HepG2 (cell line): ENCODE results near the gene PEA15. TPM values are rescaled to one million over a fixed set of nuclear protein-coding genes. Genes with fewer than 3 reads are reported as not detected.

Experiments used
- ATAC-seq: fragments of 200-7000 bp; cut with Tn5 transposase; 3 replicates; pipeline ENCODE4 v1.9.1; 2020; ENCODE audit warnings: mild to moderate bottlenecking, moderate library complexity
- BruUV-seq: library from RNA; stranded (reverse); fragments of 400-500 nt; replicated peaks from 2 replicates; lab custom pipeline; 2021; lab: Mats Ljungman, UMichigan
- CTCF ChIA-PET: fragments of 300-600 bp; formaldehyde crosslinking; extraction: SDS; loops from one replicate; lab custom pipeline; 2021; ENCODE audit warnings: low total read pairs, inconsistent platforms, low intra/inter-chr PET ratio; lab: Yijun Ruan, JAX
- POLR2A ChIA-PET: fragments of 350-600 bp; sonication (Branson Sonifier 250); formaldehyde crosslinking; loops from one replicate; lab custom pipeline; 2020; ENCODE audit warnings: antibody characterized with exemption, inconsistent platforms; lab: Yijun Ruan, JAX
- DNase-seq: peaks from one replicate; pipeline ENCODE4 v3.0.0-alpha.2; 2015; ENCODE audit warnings: low spot score
- FAIRE-seq: peaks from 3 replicates; lab custom pipeline; 2011; peaks lifted over from hg19 to GRCh38; lab: Jason Lieb, UNC
- H2AFZ ChIP-seq: one replicate; pipeline ENCODE4 v1.6.1; 2011; ENCODE audit warnings: low read length, inconsistent platforms
- H3K27ac ChIP-seq: fragments of 300-600 bp; 3 replicates; pipeline ENCODE4 v1.8.0; 2011; ENCODE audit warnings: mixed run types, mild to moderate bottlenecking, mixed read lengths, low read length, inconsistent platforms; ENCODE audit not compliant: insufficient read depth; ENCODE audit errors: extremely low read length
- H3K27me3 ChIP-seq, 2 experiments: fragments of 200-600 bp in 1 of 2; 2 replicates in 1 of 2; 3 replicates in 1 of 2; pipeline versions ENCODE4 v1.6.0 to v1.8.0; 2011; ENCODE audit warnings: low read length in 2 of 2, mild to moderate bottlenecking in 2 of 2, moderate library complexity in 2 of 2, inconsistent platforms in 1 of 2; ENCODE audit not compliant: insufficient read depth in 2 of 2, control insufficient read depth in 1 of 2
- H3K36me3 ChIP-seq, 2 experiments: fragments of 200-600 bp in 1 of 2; replicated peaks in 1 of 2; 2 replicates in 1 of 2; 3 replicates in 1 of 2; pipeline versions ENCODE4 v1.5.1 to v1.8.0; 2011; ENCODE audit warnings: low read length in 2 of 2, inconsistent platforms in 1 of 2; ENCODE audit not compliant: insufficient read depth in 2 of 2, control insufficient read depth in 1 of 2
- H3K4me1 ChIP-seq: 2 replicates; pipeline ENCODE4 v1.5.1; 2012; ENCODE audit warnings: low read length, inconsistent platforms; ENCODE audit not compliant: insufficient read depth
- H3K4me2 ChIP-seq: 2 replicates; pipeline ENCODE4 v1.6.0; 2011; ENCODE audit warnings: low read depth, low read length, inconsistent platforms
- H3K4me3 ChIP-seq, 3 experiments: fragments of 200-600 bp in 1 of 3; sonication (generic), shearing (Covaris generic) in 1 of 3; replicated peaks in 1 of 3; 2 replicates each; pipeline ENCODE4 v1.5.1; 2011 to 2016; ENCODE audit warnings: low read length in 3 of 3, inconsistent platforms in 2 of 3, low read depth in 2 of 3, mild to moderate bottlenecking in 2 of 3, control low read depth in 1 of 3, mixed read lengths in 1 of 3; ENCODE audit not compliant: insufficient read depth in 1 of 3
- H3K79me2 ChIP-seq: one replicate; pipeline ENCODE4 v1.6.1; 2011; ENCODE audit warnings: low read length, inconsistent platforms; ENCODE audit not compliant: insufficient read depth
- H3K9ac ChIP-seq: 2 replicates; pipeline ENCODE4 v1.6.0; 2011; ENCODE audit warnings: mild to moderate bottlenecking, low read depth, low read length, inconsistent platforms; ENCODE audit not compliant: insufficient read depth
- H3K9me3 ChIP-seq: 2 replicates; pipeline ENCODE4 v1.5.1; 2012; ENCODE audit warnings: mild to moderate bottlenecking, low read length
- H4K20me1 ChIP-seq: 2 replicates; pipeline ENCODE4 v1.6.0; 2011; ENCODE audit warnings: inconsistent platforms, mild to moderate bottlenecking, low read length, moderate library complexity; ENCODE audit not compliant: insufficient read depth
- ARNT2 ChIP-seq: sonication (generic); formaldehyde crosslinking; IDR thresholded peaks from 2 replicates; pipeline ENCODE4 v1.8.0; 2022; ENCODE audit warnings: mild to moderate bottlenecking, low read depth, missing genetic modification reagents, moderate library complexity
- BRD4 ChIP-seq: sonication (generic); formaldehyde crosslinking; IDR thresholded peaks from 2 replicates; pipeline ENCODE4 v1.4.0; 2020; ENCODE audit warnings: missing genetic modification reagents
- CREB1 ChIP-seq, 2 experiments: fragments of 450-650 bp in 1 of 2; IDR thresholded peaks; 2 replicates each; pipeline ENCODE4 v1.6.1; 2016 to 2017; ENCODE audit warnings: control low read depth in 1 of 2, mild to moderate bottlenecking in 1 of 2, missing compliant biosample characterization in 1 of 2, missing genetic modification characterization in 1 of 2
- GRHL1 ChIP-seq: sonication (generic); formaldehyde crosslinking; conservative IDR thresholded peaks from 2 replicates; pipeline ENCODE4 v1.8.0; 2022; ENCODE audit warnings: missing genetic modification reagents
- RAD51 ChIP-seq: fragments of 450-650 bp; IDR thresholded peaks from 2 replicates; pipeline ENCODE4 v1.6.1; 2016; ENCODE audit warnings: borderline replicate concordance
- ZMAT3 ChIP-seq: sonication (generic); formaldehyde crosslinking; conservative IDR thresholded peaks from 2 replicates; pipeline ENCODE4 v1.7.0; 2021; ENCODE audit warnings: missing genetic modification reagents
- ZNF512B ChIP-seq: sonication (generic); formaldehyde crosslinking; IDR thresholded peaks from 2 replicates; pipeline ENCODE4 v1.5.1; 2020; ENCODE audit warnings: missing genetic modification reagents, mild to moderate bottlenecking, borderline replicate concordance
- ZNF652 ChIP-seq: IDR thresholded peaks from 2 replicates; pipeline ENCODE4 v1.6.1; 2016; ENCODE audit warnings: low read depth, borderline replicate concordance
- WGBS: methylation state at CpG from one replicate; pipeline ENCODE4 v1.1.6; 2017; ENCODE audit warnings: low lambda C conversion rate; 5-methylcytosine and 5-hydroxymethylcytosine counted together
- in situ Hi-C: cut with HindIII; loops from 2 replicates; pipeline ENCODE4 v1.10.0; 2017; ENCODE audit warnings: low pct_unique_long_range_greater_than_20kb; ENCODE audit not compliant: extremely low pct_ligation_motif_present
- intact Hi-C: fragments of 100-400 bp; cut with micrococcal nuclease; formaldehyde crosslinking; loops from one replicate; pipeline ENCODE4 v1.10.0; 2022; ENCODE audit not compliant: unreplicated experiment
- polyA plus RNA-seq, 8 experiments: library from polyadenylated mRNA; depleted of rRNA in 3 of 8; stranded (reverse) in 7 of 8; unstranded in 1 of 8; fragments of >200 nt; fragmentation: Illumina TruSeq in 4 of 8; extraction: Trizol in 4 of 8; gene quantifications; 2 replicates each; pipeline versions ENCODE4 v1.2.1 to v1.2.3, GENCODE V29; 2011 to 2016; ENCODE audit warnings: low read depth in 4 of 8, missing spikeins in 1 of 8, mixed read lengths in 1 of 8; ENCODE audit not compliant: insufficient read depth in 1 of 8
- total RNA-seq, 5 experiments: library from RNA; depleted of rRNA; stranded (reverse); fragments of >200 nt; fragmentation: Illumina TruSeq; extraction: Trizol; gene quantifications; 2 replicates each; pipeline ENCODE4 v1.2.3, GENCODE V29; 2016; ENCODE audit warnings: low read depth in 1 of 5

The PEA15 gene
- total and polyA plus RNA-seq, 2 of the 13 experiments (the other 11 are each of a cell fraction or from before 2014, with no cell fraction given) = 12.1 to 35.2 TPM

GRCh38 chr1:160167580-160167979 is 37.6 kb upstream of the PEA15 start:
- no peak for FAIRE-seq
- CTCF ChIA-PET = no interaction called here
- H2AFZ ChIP-seq = no peak overlapping the region

More at GRCh38 chr1:160167580-160167979, 37.6 kb upstream of the PEA15 start:
- Histone ChIP-seq H3K4me1 (peaks cover 27% of the 10 kb centered on the region), H3K4me3 (no peak overlapping the region), H3K9ac (no peak overlapping the region), H4K20me1 (no peaks in the 10 kb centered on the region), H3K27ac (no peak overlapping the region), H3K79me2 (no peaks in the 10 kb centered on the region)
- ATAC-seq = no peak
- intact Hi-C loops = no loop called here
- WGBS = 57% methylated on average over 6 of the region's 6 CpGs
- TF ChIP-seq ZNF512B (no peak), BRD4 (CRISPR knock-in tag) (no peak), ARNT2 (no peak), GRHL1 (CRISPR knock-in tag) (no peak), ZNF652 (CRISPR knock-in tag) (no peak), RAD51 (no peak), CREB1 (IDR thresholded peaks at IDR 0.05) (no peak), CREB1 (CRISPR knock-in tag; IDR thresholded peaks at IDR 0.05) (no peak), ZMAT3 (CRISPR knock-in tag) (no peak)
- TF ChIP-seq, all 625 proteins: peak for 0
- POLR2A ChIA-PET = no interaction called here
- DNase-seq = no peak
- Histone ChIP-seq H3K9me3 (no peaks in the 10 kb centered on the region), H3K27me3 (peaks cover 0 to 27% of the 10 kb centered on the region in 2 experiments; a peak in 3 of 5 replicates), H3K4me2 (no peak overlapping the region), H3K36me3 (no peaks in the 10 kb centered on the region)
- in situ Hi-C loops = no loop called here
- BruUV-seq = no TSS peak
